Stimulated activated memory B cell treated with anti-CD40 and anti-IgM and Interleukin-4, amounts not matched to agents 10 μg/mL and 1 μg/mL and 100 μg/mL, for 72 hours (primary cell): ENCODE results near the gene TAF13.
"Not testable (repeated sequence)": the region's sequence is repeated elsewhere in the genome, so short reads cannot be mapped to it uniquely, and the experiment has no call there.

ENCODE experiments used
- ATAC-seq: fragments of 150-1000 bp; cut with Tn5 transposase; 2 replicates; pipeline ENCODE4 v1.10.0; 2021
- H3K27ac Mint-ChIP-seq: one replicate; pipeline ENCODE4 v1.8.0; 2022; ENCODE audit warnings: mild to moderate bottlenecking, mixed read lengths
- H3K27me3 Mint-ChIP-seq: one replicate; pipeline ENCODE4 v1.8.0; 2022; ENCODE audit warnings: mixed read lengths
- H3K36me3 Mint-ChIP-seq: one replicate; pipeline ENCODE4 v1.8.0; 2022; ENCODE audit warnings: mixed read lengths
- H3K4me1 Mint-ChIP-seq: one replicate; pipeline ENCODE4 v1.8.0; 2022; ENCODE audit warnings: mixed read lengths
- H3K4me3 Mint-ChIP-seq: one replicate; pipeline ENCODE4 v1.8.0; 2022; ENCODE audit warnings: mild to moderate bottlenecking, moderate library complexity, mixed read lengths
- H3K9me3 Mint-ChIP-seq: one replicate; pipeline ENCODE4 v1.8.0; 2022; ENCODE audit warnings: mixed read lengths

TAF13 gene

DNA sequence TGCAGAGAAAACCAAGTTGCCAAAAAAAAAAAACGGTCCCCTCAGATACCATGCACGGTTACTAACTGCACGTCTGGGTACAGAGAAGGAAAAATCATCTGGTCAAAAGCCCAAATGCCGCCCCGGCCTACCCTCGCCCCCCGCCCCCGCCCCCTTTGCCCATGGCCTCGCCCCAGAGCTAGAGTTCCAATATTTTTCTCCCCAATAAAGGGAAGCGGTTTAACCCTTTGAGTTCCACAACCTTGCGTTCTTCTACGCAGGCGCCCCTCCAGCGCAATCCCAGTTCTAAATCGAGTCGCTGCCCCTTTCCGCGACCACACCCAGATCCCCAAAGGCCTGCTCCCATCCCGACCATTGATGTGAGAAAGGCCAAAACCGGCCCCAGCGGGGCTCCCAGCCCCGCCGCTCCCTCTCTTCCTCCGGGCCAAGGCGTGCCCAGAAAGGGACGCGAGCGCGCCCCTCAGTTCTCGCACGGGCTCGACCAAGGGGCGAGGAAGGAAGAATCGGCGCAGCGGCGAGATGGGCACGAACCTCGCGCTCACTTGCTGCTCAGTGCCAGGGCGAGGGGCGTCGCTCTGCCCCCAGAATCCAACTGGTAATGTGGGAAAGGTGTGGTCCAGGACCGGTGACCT is 34.7 kb downstream of the TAF13 start:
- Mint-ChIP-seq H3K27ac (peak overlapping the region; percentile 81), H3K4me1 (peaks cover 19% of the 10 kb centered on the region), H3K36me3 (no peaks in the 10 kb centered on the region), H3K27me3 (no peaks in the 10 kb centered on the region), H3K4me3 (peak overlapping the region; percentile 86), H3K9me3 (no peaks in the 10 kb centered on the region)
- ATAC-seq: peak; percentile 35

DNA sequence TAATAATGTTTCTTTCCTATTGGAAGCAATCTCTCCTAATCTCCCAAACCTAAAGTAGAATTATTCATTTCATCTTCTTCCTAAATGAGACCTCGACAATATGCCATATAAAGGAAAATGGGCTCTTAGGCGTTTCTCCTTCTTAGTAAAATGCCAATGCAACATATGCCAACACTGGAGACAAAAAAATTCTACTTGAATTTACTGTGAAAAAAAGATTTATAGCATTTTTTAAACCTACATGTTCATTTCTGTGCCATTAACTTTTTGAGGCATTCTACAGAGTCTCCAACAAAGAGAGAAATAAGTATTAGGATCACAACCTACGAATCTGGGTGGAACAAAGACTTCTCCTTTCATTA is 35.2 kb downstream of the TAF13 start:
- no peak for ATAC-seq
- Mint-ChIP-seq H3K27me3 (no peaks in the 10 kb centered on the region), H3K4me3 (peak overlapping the region; percentile 86), H3K36me3 (no peaks in the 10 kb centered on the region), H3K27ac (peak overlapping the region; percentile 81), H3K9me3 (no peaks in the 10 kb centered on the region), H3K4me1 (peaks cover 19% of the 10 kb centered on the region)

DNA sequence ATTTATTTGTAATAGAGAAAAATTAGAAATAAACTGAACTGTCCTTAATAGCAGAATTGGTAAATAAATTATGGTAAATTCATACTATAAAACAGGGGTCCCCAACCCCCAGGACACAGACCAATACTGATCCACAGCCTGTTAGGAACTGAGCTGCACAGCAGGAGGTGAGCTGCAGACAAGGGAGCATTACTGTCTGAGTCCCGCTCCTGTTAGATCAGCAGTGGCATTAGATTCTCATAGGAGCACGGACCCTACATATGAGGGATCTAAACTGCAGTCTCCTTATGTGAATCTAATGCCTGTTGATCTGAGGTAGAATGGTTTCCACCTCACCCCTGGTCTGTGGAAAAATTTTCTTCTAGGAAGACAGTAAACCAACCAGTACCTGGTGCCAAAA is 41.4 kb downstream of the TAF13 start:
- H3K9me3 Mint-ChIP-seq: no peaks in the 10 kb centered on the region
- H3K4me1 Mint-ChIP-seq: peaks cover 9% of the 10 kb centered on the region
- no peak for ATAC-seq
- H3K27ac Mint-ChIP-seq: no peak overlapping the region
- H3K27me3 Mint-ChIP-seq: no peaks in the 10 kb centered on the region
- no peak overlapping the region for H3K4me3 Mint-ChIP-seq
- H3K36me3 Mint-ChIP-seq: no peaks in the 10 kb centered on the region

DNA sequence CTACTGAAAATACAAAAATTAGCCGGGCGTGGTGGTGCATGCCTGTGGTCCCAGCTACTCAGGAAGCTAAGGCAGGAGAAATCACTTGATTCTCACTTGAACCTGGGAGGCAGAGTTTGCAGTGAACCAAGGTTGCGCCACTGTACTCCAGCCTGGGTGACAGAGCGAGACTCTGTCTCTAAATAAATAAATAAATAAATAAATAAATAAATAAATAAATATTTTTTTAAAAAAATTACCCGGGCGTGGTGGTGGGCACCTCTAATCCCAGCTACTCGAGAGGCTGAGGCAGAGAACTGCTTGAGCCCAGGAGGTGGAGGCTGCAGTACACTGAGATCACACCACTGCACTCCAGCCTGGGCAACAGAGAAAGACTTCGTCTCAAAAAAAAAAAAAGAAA is 46.3 kb downstream of the TAF13 start:
- H3K27me3 Mint-ChIP-seq, ATAC-seq, H3K4me3 Mint-ChIP-seq, H3K4me1 Mint-ChIP-seq, H3K9me3 Mint-ChIP-seq, H3K36me3 Mint-ChIP-seq, H3K27ac Mint-ChIP-seq: not testable (repeated sequence)

DNA sequence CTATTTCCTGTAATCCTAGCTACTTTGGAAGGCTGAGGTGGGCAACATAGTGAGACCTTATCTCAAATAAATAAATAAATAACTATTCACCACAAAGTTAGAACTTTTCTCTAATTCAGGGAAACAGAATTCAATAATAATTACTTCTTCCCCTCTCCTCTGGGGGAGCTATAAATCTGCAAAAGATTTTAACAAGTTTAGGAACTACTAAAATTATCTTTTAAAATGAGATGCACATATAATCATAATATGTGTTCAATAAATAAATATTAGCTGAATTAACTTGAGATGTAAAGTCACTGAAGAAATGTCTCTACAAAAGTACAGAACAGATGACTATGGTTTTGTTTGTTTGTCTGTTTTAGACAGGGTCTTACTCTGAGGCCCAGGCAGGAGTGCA is 48.0 kb downstream of the TAF13 start:
- H3K4me1 Mint-ChIP-seq: peaks cover 3% of the 10 kb centered on the region
- ATAC-seq: no peak
- no peaks in the 10 kb centered on the region for H3K36me3 Mint-ChIP-seq
- no peak overlapping the region for H3K4me3 Mint-ChIP-seq
- no peaks in the 10 kb centered on the region for H3K27me3 Mint-ChIP-seq
- H3K9me3 Mint-ChIP-seq: no peaks in the 10 kb centered on the region
- H3K27ac Mint-ChIP-seq: no peak overlapping the region

DNA sequence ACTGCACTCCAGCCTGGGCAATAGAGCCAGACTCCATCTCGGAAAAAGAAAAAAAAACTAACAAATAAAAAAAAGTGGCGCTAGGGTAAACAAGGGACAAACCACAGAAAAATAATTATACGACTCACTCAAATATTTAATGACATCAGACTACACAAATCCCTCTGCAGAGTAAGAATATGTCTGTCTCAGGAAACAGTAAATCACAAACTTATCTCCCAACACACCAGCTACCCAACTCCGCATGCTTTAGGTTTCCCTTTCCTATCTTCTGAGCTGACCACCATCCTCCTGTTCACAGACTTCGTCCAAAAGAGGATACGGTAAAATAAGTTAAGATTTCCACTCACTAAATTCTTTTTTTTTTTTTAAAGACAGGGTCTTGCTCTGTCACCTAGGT is 50.1 kb downstream of the TAF13 start:
- Mint-ChIP-seq H3K4me3 (no peak overlapping the region), H3K27ac (no peak overlapping the region), H3K27me3 (no peaks in the 10 kb centered on the region), H3K4me1 (no peaks in the 10 kb centered on the region), H3K36me3 (no peaks in the 10 kb centered on the region), H3K9me3 (no peaks in the 10 kb centered on the region)
- no peak for ATAC-seq

DNA sequence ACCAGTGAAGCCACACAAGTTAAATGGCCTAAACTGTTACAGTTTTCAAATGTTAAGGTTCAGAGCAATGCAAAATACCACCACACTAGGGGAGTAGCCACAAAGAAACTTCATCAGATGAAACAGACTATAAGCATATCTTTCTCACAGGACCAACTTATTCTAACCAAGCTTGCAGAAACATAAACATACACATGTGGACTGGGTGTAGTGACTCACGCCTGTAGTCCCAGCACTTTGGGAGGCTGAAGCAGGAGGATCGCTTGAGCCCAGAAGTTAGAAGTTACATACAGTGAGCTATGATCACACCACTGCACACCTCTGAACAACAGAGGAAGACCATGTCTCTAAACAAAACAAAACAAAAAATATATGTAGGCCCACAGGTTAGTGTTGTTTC is 51.2 kb downstream of the TAF13 start:
- Mint-ChIP-seq H3K4me3 (no peak overlapping the region), H3K36me3 (peaks cover under 1% of the 10 kb centered on the region), H3K27ac (no peak overlapping the region), H3K9me3 (no peaks in the 10 kb centered on the region), H3K27me3 (no peaks in the 10 kb centered on the region), H3K4me1 (no peaks in the 10 kb centered on the region)
- ATAC-seq: no peak

DNA sequence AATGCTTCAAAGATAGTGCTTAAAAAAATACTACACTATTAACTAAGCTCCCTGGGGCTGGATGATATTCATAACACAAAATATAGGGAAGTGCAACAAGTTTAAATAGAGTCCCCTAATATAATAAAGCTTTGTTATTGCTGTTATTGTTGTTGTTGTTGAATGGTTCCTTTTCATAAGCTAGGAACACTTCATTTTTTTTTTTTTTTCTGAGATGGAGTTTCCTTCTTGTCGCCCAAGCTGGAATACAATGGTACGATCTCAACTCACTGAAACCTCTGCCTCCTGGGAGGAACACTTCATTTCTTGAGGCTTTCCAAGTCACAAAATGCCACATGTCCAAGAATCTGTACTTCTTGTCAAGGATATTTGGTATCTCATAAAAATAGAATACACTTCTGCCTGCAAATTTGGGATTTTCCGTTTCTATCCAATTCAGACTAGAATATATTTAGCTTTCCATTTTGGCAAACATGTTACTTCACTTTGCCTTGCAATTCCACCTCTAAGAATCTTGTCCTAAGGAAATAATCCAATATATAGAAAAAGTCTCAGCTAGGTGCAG is 55.0 kb downstream of the TAF13 start:
- H3K27ac Mint-ChIP-seq: no peak overlapping the region
- H3K9me3 Mint-ChIP-seq: peaks cover 5% of the 10 kb centered on the region
- ATAC-seq: no peak
- no peaks in the 10 kb centered on the region for H3K27me3 Mint-ChIP-seq
- H3K4me3 Mint-ChIP-seq: no peak overlapping the region
- peaks cover 21% of the 10 kb centered on the region for H3K36me3 Mint-ChIP-seq
- no peaks in the 10 kb centered on the region for H3K4me1 Mint-ChIP-seq

DNA sequence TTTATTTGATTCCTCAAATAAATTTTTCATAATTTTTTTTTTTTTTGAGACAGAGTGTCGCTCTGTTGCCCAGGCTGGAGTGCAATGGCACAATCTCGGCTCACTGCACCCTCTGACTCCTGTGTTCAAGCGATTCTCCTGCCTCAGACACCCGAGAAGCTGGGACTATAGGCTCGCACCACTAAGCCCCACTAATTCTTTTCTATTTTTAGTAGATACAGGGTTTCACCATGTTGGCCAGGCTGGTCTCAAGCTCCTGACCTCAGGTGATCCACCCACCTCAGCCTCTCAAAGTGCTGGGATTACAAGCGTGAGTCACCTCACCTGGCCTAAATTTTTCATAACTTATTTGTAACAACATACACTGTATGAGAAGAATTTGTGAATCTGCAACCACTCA is 58.1 kb downstream of the TAF13 start:
- H3K9me3 Mint-ChIP-seq, H3K27ac Mint-ChIP-seq, H3K27me3 Mint-ChIP-seq, H3K4me1 Mint-ChIP-seq, ATAC-seq, H3K4me3 Mint-ChIP-seq: not testable (repeated sequence)
- peaks cover 28% of the 10 kb centered on the region for H3K36me3 Mint-ChIP-seq

DNA sequence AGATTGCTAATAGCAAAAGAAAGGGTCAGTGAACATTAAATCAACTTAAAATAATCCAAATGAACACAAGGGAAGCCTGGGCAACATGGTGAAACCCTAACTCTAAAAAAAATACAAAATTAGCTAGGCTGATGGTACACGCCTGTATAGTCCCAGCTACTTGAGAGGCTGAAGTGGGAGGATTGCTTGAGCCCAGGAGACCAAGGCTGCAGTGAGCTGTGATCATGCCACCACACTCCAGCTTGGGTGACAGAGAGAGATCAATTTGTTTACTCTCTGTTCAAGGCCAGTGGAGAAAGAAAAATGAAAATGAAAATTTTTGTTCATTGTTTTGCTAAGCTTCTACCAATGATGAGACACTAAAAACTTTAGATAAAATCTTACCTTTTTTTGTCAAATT is 58.7 kb downstream of the TAF13 start:
- no peak for ATAC-seq
- Mint-ChIP-seq H3K27ac (no peak overlapping the region), H3K9me3 (peaks cover 5% of the 10 kb centered on the region), H3K4me3 (no peak overlapping the region), H3K36me3 (peaks cover 28% of the 10 kb centered on the region), H3K27me3 (no peaks in the 10 kb centered on the region), H3K4me1 (no peaks in the 10 kb centered on the region)
